ENCODE data around the gene DAZAP1.

- TF ChIP-seq POLR2A (IDR thresholded peaks at IDR 0.05) (peak; percentile 89 to 90), CTCF (IDR thresholded peaks at IDR 0.05) (peak; percentile 74 to 95 (median 90)), EP300 (IDR thresholded peaks at IDR 0.05) (no peak)
Observed at GRCh38 chr19:1438035-1438932, 30.9 kb downstream of the DAZAP1 start, which contains the start of gene RPS15.
